Right hindlimb (tissue), 1 donor: ENCODE results near the gene L1CAM.
A peak's percentile ranks its signal among the peaks of the same experiment; 100 is the strongest.

Experiments
- DNase-seq: peaks from one replicate; pipeline ENCODE4 v3.0.0-alpha.2; 2018

Gene L1CAM

GRCh38 chrX:153903238-153903980 lies 17.4 kb upstream of the L1CAM start:
- no peak for DNase-seq

- DNase-seq = no peak
Measured at GRCh38 chrX:153902385-153902784, 16.4 kb upstream of the L1CAM start.

GRCh38 chrX:153901753-153902140 lies 15.8 kb upstream of the L1CAM start:
- DNase-seq = no peak

GRCh38 chrX:153900831-153901752 lies 15.1 kb upstream of the L1CAM start:
- DNase-seq = peak; percentile 75

GRCh38 chrX:153897899-153898298 lies 11.9 kb upstream of the L1CAM start:
- no peak for DNase-seq

- DNase-seq = no peak
Measured at GRCh38 chrX:153889123-153889522, 3.1 kb upstream of the L1CAM start.

- no peak for DNase-seq
Measured at GRCh38 chrX:153888344-153888743, 2.4 kb upstream of the L1CAM start.

- DNase-seq = no peak
Measured at GRCh38 chrX:153887385-153887784, 1.4 kb upstream of the L1CAM start.

GRCh38 chrX:153886915-153887314 lies 942 bp upstream of the L1CAM start:
- DNase-seq = no peak

- no peak for DNase-seq
Measured at GRCh38 chrX:153885208-153885787, 675 bp downstream of the L1CAM start.

- DNase-seq = no peak
Measured at GRCh38 chrX:153884590-153884989, 1.4 kb downstream of the L1CAM start.

GRCh38 chrX:153884136-153884535 lies 1.8 kb downstream of the L1CAM start:
- no peak for DNase-seq

GRCh38 chrX:153883163-153883843 lies 2.7 kb downstream of the L1CAM start:
- DNase-seq = no peak

- DNase-seq = no peak
Measured at GRCh38 chrX:153882557-153882956, 3.4 kb downstream of the L1CAM start.

- DNase-seq = no peak
Measured at GRCh38 chrX:153882086-153882498, 3.9 kb downstream of the L1CAM start.

GRCh38 chrX:153881281-153881680 lies 4.7 kb downstream of the L1CAM start:
- no peak for DNase-seq

- no peak for DNase-seq
Measured at GRCh38 chrX:153880440-153880815, 5.5 kb downstream of the L1CAM start.

GRCh38 chrX:153879741-153880439 lies 6.1 kb downstream of the L1CAM start:
- no peak for DNase-seq

GRCh38 chrX:153878969-153879653 lies 6.9 kb downstream of the L1CAM start:
- DNase-seq = no peak

- DNase-seq = no peak
Measured at GRCh38 chrX:153878345-153878744, 7.6 kb downstream of the L1CAM start.

GRCh38 chrX:153877571-153878261 lies 8.3 kb downstream of the L1CAM start:
- no peak for DNase-seq
